SU-DHL-6 (cell line): ENCODE measurements around the gene IQCH.

ENCODE experiments used
- EZH2phosphoT487 ChIP-seq: fragments of 200-600 bp; sonication (generic), shearing (Covaris generic); conservative IDR thresholded peaks from 2 replicates; pipeline ENCODE4 v1.6.1; 2018; ENCODE audit warnings: mild to moderate bottlenecking, antibody characterized with exemption, low read length, moderate library complexity, mixed read lengths
- TF ChIP-seq, protein P1 (sequence below): fragments of 200-600 bp; sonication (generic); IDR thresholded peaks from one replicate; pipeline ENCODE4 v1.5.1; 2017; ENCODE audit warnings: antibody characterized with exemption, mild to moderate bottlenecking, low read length, moderate library complexity; ENCODE audit not compliant: insufficient read depth, poor library complexity, severe bottlenecking

DNA sequence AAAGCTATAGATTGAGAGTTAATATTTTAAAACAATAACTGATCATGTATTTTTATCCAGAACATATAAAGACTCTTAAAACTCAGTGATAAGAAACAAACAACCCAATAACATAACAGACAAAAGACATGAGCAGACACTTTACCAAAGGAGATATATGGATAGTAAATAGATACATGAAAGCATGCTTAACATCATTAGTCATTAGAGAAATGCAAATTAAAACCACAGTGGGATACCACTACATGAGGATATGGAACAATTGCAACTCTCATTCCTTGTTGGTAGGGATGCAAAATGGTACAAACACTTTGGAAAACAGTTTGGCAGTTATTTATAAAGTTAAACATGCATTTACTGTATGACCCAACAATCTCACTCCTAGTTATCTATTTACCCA lies 95.0 kb downstream of the IQCH start:
- TF ChIP-seq, protein P1, sequence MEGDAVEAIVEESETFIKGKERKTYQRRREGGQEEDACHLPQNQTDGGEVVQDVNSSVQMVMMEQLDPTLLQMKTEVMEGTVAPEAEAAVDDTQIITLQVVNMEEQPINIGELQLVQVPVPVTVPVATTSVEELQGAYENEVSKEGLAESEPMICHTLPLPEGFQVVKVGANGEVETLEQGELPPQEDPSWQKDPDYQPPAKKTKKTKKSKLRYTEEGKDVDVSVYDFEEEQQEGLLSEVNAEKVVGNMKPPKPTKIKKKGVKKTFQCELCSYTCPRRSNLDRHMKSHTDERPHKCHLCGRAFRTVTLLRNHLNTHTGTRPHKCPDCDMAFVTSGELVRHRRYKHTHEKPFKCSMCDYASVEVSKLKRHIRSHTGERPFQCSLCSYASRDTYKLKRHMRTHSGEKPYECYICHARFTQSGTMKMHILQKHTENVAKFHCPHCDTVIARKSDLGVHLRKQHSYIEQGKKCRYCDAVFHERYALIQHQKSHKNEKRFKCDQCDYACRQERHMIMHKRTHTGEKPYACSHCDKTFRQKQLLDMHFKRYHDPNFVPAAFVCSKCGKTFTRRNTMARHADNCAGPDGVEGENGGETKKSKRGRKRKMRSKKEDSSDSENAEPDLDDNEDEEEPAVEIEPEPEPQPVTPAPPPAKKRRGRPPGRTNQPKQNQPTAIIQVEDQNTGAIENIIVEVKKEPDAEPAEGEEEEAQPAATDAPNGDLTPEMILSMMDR, result no peak
- TF ChIP-seq EZH2phosphoT487, result no peak
